GM12878 (cell line): ENCODE measurements around the gene RABL3.

ENCODE experiments used
- MXI1 ChIP-seq: fragments of 150-350 bp; IDR thresholded peaks from 2 replicates; pipeline ENCODE4 v1.6.1; 2011; ENCODE audit warnings: low read depth, mild to moderate bottlenecking, inconsistent platforms, low read length, improper control_type of control experiment
- NFYB ChIP-seq: IDR thresholded peaks from 2 replicates; pipeline ENCODE4 v1.6.1; 2011; ENCODE audit warnings: low read depth, mild to moderate bottlenecking, low read length, improper control_type of control experiment, moderate library complexity; ENCODE audit not compliant: insufficient read depth
- ZNF274 ChIP-seq: IDR thresholded peaks from one replicate; pipeline ENCODE4 v1.8.0; 2011; ENCODE audit not compliant: insufficient read length, insufficient read depth

DNA sequence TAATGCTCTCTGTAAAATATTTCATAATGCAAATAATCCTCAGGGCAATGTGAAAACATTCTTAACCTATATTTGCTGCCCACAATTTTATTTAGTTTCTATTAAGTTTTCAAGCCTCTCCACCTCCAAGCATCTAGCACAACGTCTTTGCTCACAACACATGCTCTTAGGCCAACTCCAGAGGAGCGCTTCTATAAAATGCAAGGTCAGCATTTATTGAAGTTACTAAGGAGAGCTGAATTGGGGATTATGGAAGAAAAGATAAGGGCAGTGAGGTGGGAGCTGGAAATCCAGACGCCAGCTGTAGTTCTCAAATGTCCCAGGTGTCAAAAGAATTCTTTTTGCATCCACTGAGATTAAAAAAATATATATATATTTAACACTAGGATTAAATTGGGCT, 996 bp downstream of the RABL3 start:
- TF ChIP-seq MXI1: no peak
- no peak for TF ChIP-seq NFYB
- TF ChIP-seq ZNF274: no peak
